ENCODE results near the gene PCTP. TPM values are rescaled to one million over a fixed set of nuclear protein-coding genes. Genes with fewer than 3 reads are reported as not detected.

Gene PCTP
- total RNA-seq, 4 donors from 2014 or later: 6.9 to 13.6 (median 9.7) TPM

- Histone ChIP-seq H3K4me3 (no peak overlapping the region), H3K36me3 (no peaks in the 10 kb centered on the region), H3K27me3 (no peaks in the 10 kb centered on the region), H3K27ac (no peak overlapping the region), H3K9me3 (no peaks in the 10 kb centered on the region), H3K4me1 (peaks cover 0 to 13% (median 0%) of the 10 kb centered on the region in 3 donors)
- intact Hi-C loops (cut with DNase I): no loop called here
- WGBS, 2 donors: 37 to 45% methylated on average over 4 of the region's 4 CpGs
- TF ChIP-seq POLR2A (IDR thresholded peaks at IDR 0.05): no peak
- no peak for TF ChIP-seq CTCF (IDR thresholded peaks at IDR 0.05)
- no peak for DNase-seq
Measured at GRCh38 chr17:55811536-55811935, 60.7 kb downstream of the PCTP start.

- H3K36me3 ChIP-seq: no peaks in the 10 kb centered on the region
- H3K4me1 ChIP-seq: peaks cover 0 to 5% (median 0%) of the 10 kb centered on the region in 3 donors
- H3K27me3 ChIP-seq: no peaks in the 10 kb centered on the region
- WGBS, 2 donors: 23 to 38% methylated on average over 3 of the region's 3 CpGs
- intact Hi-C loops (cut with DNase I): no loop called here
- no peaks in the 10 kb centered on the region for H3K9me3 ChIP-seq
- no peak overlapping the region for H3K27ac ChIP-seq
- no peak for TF ChIP-seq POLR2A (IDR thresholded peaks at IDR 0.05)
- TF ChIP-seq CTCF (IDR thresholded peaks at IDR 0.05): no peak
- H3K4me3 ChIP-seq: no peak overlapping the region
- no peak for DNase-seq
Measured at GRCh38 chr17:55812323-55812722, 61.5 kb downstream of the PCTP start.

GRCh38 chr17:55813944-55814343 lies 63.1 kb downstream of the PCTP start:
- TF ChIP-seq CTCF (IDR thresholded peaks at IDR 0.05): no peak
- no peak for TF ChIP-seq POLR2A (IDR thresholded peaks at IDR 0.05)
- H3K36me3 ChIP-seq: no peaks in the 10 kb centered on the region
- intact Hi-C loops (cut with DNase I): no loop called here
- H3K27ac ChIP-seq: no peak overlapping the region
- H3K9me3 ChIP-seq: no peaks in the 10 kb centered on the region
- 68 to 77% methylated on average over 3 of the region's 3 CpGs for WGBS, 2 donors
- H3K27me3 ChIP-seq: no peaks in the 10 kb centered on the region
- peaks cover 0 to 3% (median 0%) of the 10 kb centered on the region in 3 donors for H3K4me1 ChIP-seq
- H3K4me3 ChIP-seq: no peak overlapping the region
- DNase-seq: no peak

- Histone ChIP-seq H3K36me3 (no peaks in the 10 kb centered on the region), H3K27me3 (no peaks in the 10 kb centered on the region), H3K9me3 (no peaks in the 10 kb centered on the region), H3K4me3 (no peak overlapping the region), H3K27ac (no peak overlapping the region), H3K4me1 (peaks cover 0 to 3% (median 0%) of the 10 kb centered on the region in 3 donors)
- 13 to 25% methylated on average over 1 to 6 of the region's 6 CpGs for WGBS, 2 donors
- DNase-seq: no peak
- TF ChIP-seq CTCF (IDR thresholded peaks at IDR 0.05): no peak
- no peak for TF ChIP-seq POLR2A (IDR thresholded peaks at IDR 0.05)
- intact Hi-C loops (cut with DNase I): no loop called here
Measured at GRCh38 chr17:55814377-55814776, 63.5 kb downstream of the PCTP start.

- TF ChIP-seq CTCF (IDR thresholded peaks at IDR 0.05) (no peak), POLR2A (IDR thresholded peaks at IDR 0.05) (no peak)
- Histone ChIP-seq H3K36me3 (no peaks in the 10 kb centered on the region), H3K9me3 (no peaks in the 10 kb centered on the region), H3K4me3 (no peak overlapping the region), H3K27ac (no peak overlapping the region), H3K4me1 (peaks cover 0 to 3% (median 0%) of the 10 kb centered on the region in 3 donors), H3K27me3 (no peaks in the 10 kb centered on the region)
- no peak for DNase-seq
- intact Hi-C loops (cut with DNase I): no loop called here
- 69 to 71% methylated on average over 8 of the region's 8 CpGs for WGBS, 2 donors
Measured at GRCh38 chr17:55816532-55817396, 65.9 kb downstream of the PCTP start.
